GM19023 (cell line): ENCODE measurements around the gene NDUFB8.

Experiments
- ATAC-seq: cut with Tn5 transposase; IDR thresholded peaks from one replicate; pipeline ENCODE4 v1.9.1; 2021; ENCODE audit warnings: mild to moderate bottlenecking, moderate library complexity; ENCODE audit not compliant: unreplicated experiment

The NDUFB8 gene

GRCh38 chr10:100508266-100508665, 21.4 kb downstream of the NDUFB8 start:
- no peak for ATAC-seq

GRCh38 chr10:100507357-100507732, 22.3 kb downstream of the NDUFB8 start:
- ATAC-seq = no peak

- ATAC-seq = no peak
Measured at GRCh38 chr10:100506596-100507356, 22.9 kb downstream of the NDUFB8 start.

GRCh38 chr10:100505164-100505563, 24.5 kb downstream of the NDUFB8 start:
- no peak for ATAC-seq

- ATAC-seq = no peak
Measured at GRCh38 chr10:100504096-100504495, 25.6 kb downstream of the NDUFB8 start.

- no peak for ATAC-seq
Measured at GRCh38 chr10:100502926-100503494, 26.7 kb downstream of the NDUFB8 start.

GRCh38 chr10:100501423-100501822, 28.2 kb downstream of the NDUFB8 start:
- no peak for ATAC-seq

- no peak for ATAC-seq
Measured at GRCh38 chr10:100498059-100498458, 31.6 kb downstream of the NDUFB8 start.

- no peak for ATAC-seq
Measured at GRCh38 chr10:100496567-100496966, 33.1 kb downstream of the NDUFB8 start.

GRCh38 chr10:100490531-100490930, 39.1 kb downstream of the NDUFB8 start:
- no peak for ATAC-seq

- ATAC-seq = no peak
Measured at GRCh38 chr10:100489396-100489795, 40.3 kb downstream of the NDUFB8 start.

- ATAC-seq = no peak
Measured at GRCh38 chr10:100487529-100487928, 42.1 kb downstream of the NDUFB8 start.

GRCh38 chr10:100485801-100486495, 43.7 kb downstream of the NDUFB8 start:
- no peak for ATAC-seq

GRCh38 chr10:100485366-100485765, 44.3 kb downstream of the NDUFB8 start:
- ATAC-seq = no peak

- ATAC-seq = no peak
Measured at GRCh38 chr10:100483876-100484666, 45.6 kb downstream of the NDUFB8 start.

GRCh38 chr10:100482834-100483185, 46.9 kb downstream of the NDUFB8 start:
- no peak for ATAC-seq

- ATAC-seq = peak; percentile 38
Measured at GRCh38 chr10:100482181-100482833, 47.4 kb downstream of the NDUFB8 start.

- ATAC-seq = peak; percentile 98
Measured at GRCh38 chr10:100481462-100482081, 48.1 kb downstream of the NDUFB8 start.

GRCh38 chr10:100480002-100480401, 49.7 kb downstream of the NDUFB8 start:
- ATAC-seq = no peak

GRCh38 chr10:100479037-100479436, 50.6 kb downstream of the NDUFB8 start:
- no peak for ATAC-seq
